Measurements from ENCODE around the gene TRIM69. TPM values are rescaled to one million over a fixed set of nuclear protein-coding genes. Genes with fewer than 3 reads are reported as not detected.
"Not testable (repeated sequence)": the region's sequence is repeated elsewhere in the genome, so short reads cannot be mapped to it uniquely, and the experiment has no call there.

TRIM69 gene
- total and polyA plus RNA-seq, 2 experiments from 2014 or later: 4.3 to 7.0 TPM

- no peaks in the 10 kb centered on the region for H3F3A ChIP-seq (replicated peaks; ENCODE audit: low read depth)
- no peaks in the 10 kb centered on the region for H4K20me1 ChIP-seq (replicated peaks; ENCODE audit: insufficient read depth)
- H3K4me1 ChIP-seq (ENCODE audit: insufficient read depth): peaks cover 6% of the 10 kb centered on the region
- Mint-ChIP-seq H3K4me1 (peaks cover 11% of the 10 kb centered on the region), H3K27me3 (ENCODE audit: insufficient read depth, low read depth, poor library complexity) (no peaks in the 10 kb centered on the region), H3K4me3 (no peak overlapping the region), H3K27ac (no peak overlapping the region), H3K36me3 (ENCODE audit: low read depth) (peaks cover 3% of the 10 kb centered on the region; the same call in 2 of the 3 replicates), H3K9me3 (peaks cover 20% of the 10 kb centered on the region)
- no peak for ATAC-seq
- no peak overlapping the region for H2AFZ ChIP-seq
- no peaks in the 10 kb centered on the region for H3K27me3 ChIP-seq (ENCODE audit: insufficient read depth)
- DNase-seq (ENCODE audit: low spot score): peak; percentile 68
- H3K4me2 ChIP-seq: no peak overlapping the region
- no peak overlapping the region for H3K27ac ChIP-seq (ENCODE audit: low read depth)
- H3K9me2 ChIP-seq (ENCODE audit: insufficient read depth): no peaks in the 10 kb centered on the region
- H3K36me3 ChIP-seq (ENCODE audit: insufficient read depth): no peaks in the 10 kb centered on the region
- TF ChIP-seq ZNF114 (CRISPR knock-in tag; IDR thresholded peaks at IDR 0.05): no peak
- peak; percentile 53 to 79 for TF ChIP-seq CTCF (conservative IDR thresholded peaks at IDR 0.05; ENCODE audit: low read depth in 2 of 2)
- H3K79me2 ChIP-seq (replicated peaks; ENCODE audit: insufficient read depth): no peaks in the 10 kb centered on the region
- H3K4me3 ChIP-seq: no peak overlapping the region
Observed at GRCh38 chr15:44738340-44738984, 2.1 kb downstream of the TRIM69 start.

GRCh38 chr15:44739222-44739847 lies 3.0 kb downstream of the TRIM69 start:
- H3K4me2 ChIP-seq; H3F3A ChIP-seq (replicated peaks; ENCODE audit: low read depth); H3K4me3 ChIP-seq; H3K27me3 ChIP-seq (ENCODE audit: insufficient read depth); H2AFZ ChIP-seq; DNase-seq (ENCODE audit: low spot score); H3K4me1 ChIP-seq (ENCODE audit: insufficient read depth); H3K36me3 Mint-ChIP-seq (ENCODE audit: low read depth); H3K27ac ChIP-seq (ENCODE audit: low read depth); H3K27me3 Mint-ChIP-seq (ENCODE audit: insufficient read depth, low read depth, poor library complexity); H3K27ac Mint-ChIP-seq; H3K9me2 ChIP-seq (ENCODE audit: insufficient read depth); H3K4me3 Mint-ChIP-seq; ATAC-seq; H4K20me1 ChIP-seq (replicated peaks; ENCODE audit: insufficient read depth); H3K79me2 ChIP-seq (replicated peaks; ENCODE audit: insufficient read depth); H3K36me3 ChIP-seq (ENCODE audit: insufficient read depth): not testable (repeated sequence)
- H3K9me3 Mint-ChIP-seq: peaks cover 20% of the 10 kb centered on the region
- H3K4me1 Mint-ChIP-seq: peaks cover 11% of the 10 kb centered on the region

DNA sequence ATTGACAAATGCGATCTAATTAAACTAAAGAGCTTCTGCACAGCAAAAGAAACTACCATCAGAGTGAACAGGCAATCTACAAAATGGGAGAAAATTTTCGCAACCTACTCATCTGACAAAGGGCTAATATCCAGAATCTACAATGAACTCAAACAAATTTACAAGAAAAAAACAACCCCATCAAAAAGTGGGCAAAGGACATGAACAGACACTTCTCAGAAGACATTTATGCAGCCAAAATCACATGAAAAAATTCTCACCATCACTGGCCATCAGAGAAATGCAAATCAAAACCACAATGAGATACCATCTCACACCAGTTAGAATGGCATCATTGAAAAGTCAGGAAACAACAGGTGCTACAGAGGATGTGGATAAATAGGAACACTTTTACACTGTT lies 7.1 kb downstream of the TRIM69 start:
- H3K27ac Mint-ChIP-seq; H3K4me2 ChIP-seq; H3K36me3 Mint-ChIP-seq (ENCODE audit: low read depth); H3K36me3 ChIP-seq (ENCODE audit: insufficient read depth); H3K27me3 Mint-ChIP-seq (ENCODE audit: insufficient read depth, low read depth, poor library complexity); H3K4me3 ChIP-seq; DNase-seq (ENCODE audit: low spot score); H3K4me1 Mint-ChIP-seq; H3K27me3 ChIP-seq (ENCODE audit: insufficient read depth); H3K79me2 ChIP-seq (replicated peaks; ENCODE audit: insufficient read depth); H3F3A ChIP-seq (replicated peaks; ENCODE audit: low read depth); ATAC-seq; H3K27ac ChIP-seq (ENCODE audit: low read depth); H3K4me1 ChIP-seq (ENCODE audit: insufficient read depth); H4K20me1 ChIP-seq (replicated peaks; ENCODE audit: insufficient read depth); H2AFZ ChIP-seq; H3K9me2 ChIP-seq (ENCODE audit: insufficient read depth); H3K4me3 Mint-ChIP-seq: not testable (repeated sequence)
- H3K9me3 Mint-ChIP-seq: peaks cover 21% of the 10 kb centered on the region

All from GM23338 (cell line).